Measurements from ENCODE around the gene SOX8. TPM values are rescaled to one million over a fixed set of nuclear protein-coding genes. Genes with fewer than 3 reads are reported as not detected.

Gene SOX8
- total RNA-seq, 1 experiment from 2014 or later = 0.47 TPM

GRCh38 chr16:969508-970385, 11.8 kb upstream of the SOX8 start:
- H4K20me1 ChIP-seq (ENCODE audit: low read length) = no peaks in the 10 kb centered on the region
- ATAC-seq (0 out of 2 replicates have a peak, but pooled peaks have one; percentile 6), DNase-seq (peak; percentile 6)
- TF ChIP-seq CTCF (conservative IDR thresholded peaks at IDR 0.05; ENCODE audit: low read depth, low read length) (no peak), EZH2phosphoT487 (IDR thresholded peaks at IDR 0.05; ENCODE audit: borderline replicate concordance, low read length) (no peak), EZH2 (IDR thresholded peaks at IDR 0.05; ENCODE audit: low read length, unreplicated experiment) (no peak)
- ChIA-PET CTCF (no interaction called here), POLR2A (ENCODE audit: unreplicated experiment) (no interaction called here)
- H3K4me3 ChIP-seq (ENCODE audit: low read length) = peak overlapping the region; percentile 94
- H2AFZ ChIP-seq (ENCODE audit: low read length) = no peak overlapping the region
- H3K36me3 ChIP-seq (ENCODE audit: low read depth, low read length) = no peaks in the 10 kb centered on the region; the same call in none of the 2 replicates
- H3K9me3 ChIP-seq (ENCODE audit: low read length) = no peaks in the 10 kb centered on the region
- H3K27me3 ChIP-seq (ENCODE audit: low read length) = no peaks in the 10 kb centered on the region
- TSS peak; percentile 37 for BruUV-seq (replicated peaks)
- peaks cover 27% of the 10 kb centered on the region for H3K79me2 ChIP-seq (ENCODE audit: low read length)
- peaks cover 12% of the 10 kb centered on the region for H3K4me1 ChIP-seq (ENCODE audit: insufficient read depth, low read length)
- peak overlapping the region; percentile 91 for H3K4me2 ChIP-seq (ENCODE audit: low read length)
- no peaks in the 10 kb centered on the region for H3F3A ChIP-seq (ENCODE audit: low read length, unreplicated experiment)
- peak overlapping the region; percentile 96 for H3K9ac ChIP-seq (ENCODE audit: low read length)
- intact Hi-C loops (cut with micrococcal nuclease) = no loop called here
- peak overlapping the region; percentile 43; the same call in 1 of the 2 replicates for H3K27ac ChIP-seq (ENCODE audit: low read length)
- no peaks in the 10 kb centered on the region for H3K9me2 ChIP-seq (replicated peaks; ENCODE audit: low read length)

GRCh38 chr16:970386-970765, 11.2 kb upstream of the SOX8 start:
- Histone ChIP-seq H3K36me3 (ENCODE audit: low read depth, low read length) (no peaks in the 10 kb centered on the region; the same call in none of the 2 replicates), H3K27me3 (ENCODE audit: low read length) (no peaks in the 10 kb centered on the region), H3K9ac (ENCODE audit: low read length) (peak overlapping the region; percentile 96), H2AFZ (ENCODE audit: low read length) (peak overlapping the region; percentile 86), H3K27ac (ENCODE audit: low read length) (peak overlapping the region; percentile 43; the same call in 1 of the 2 replicates), H3K9me2 (replicated peaks; ENCODE audit: low read length) (no peaks in the 10 kb centered on the region), H3K4me3 (ENCODE audit: low read length) (peak overlapping the region; percentile 94), H3K79me2 (ENCODE audit: low read length) (peaks cover 27% of the 10 kb centered on the region), H3F3A (ENCODE audit: low read length, unreplicated experiment) (no peaks in the 10 kb centered on the region), H3K9me3 (ENCODE audit: low read length) (no peaks in the 10 kb centered on the region), H3K4me2 (ENCODE audit: low read length) (peak overlapping the region; percentile 91), H4K20me1 (ENCODE audit: low read length) (no peaks in the 10 kb centered on the region), H3K4me1 (ENCODE audit: insufficient read depth, low read length) (peaks cover 6% of the 10 kb centered on the region)
- TF ChIP-seq CTCF (conservative IDR thresholded peaks at IDR 0.05; ENCODE audit: low read depth, low read length) = no peak
- no peak for TF ChIP-seq EZH2phosphoT487 (IDR thresholded peaks at IDR 0.05; ENCODE audit: borderline replicate concordance, low read length)
- TF ChIP-seq EZH2 (IDR thresholded peaks at IDR 0.05; ENCODE audit: low read length, unreplicated experiment) = no peak
- no TSS peak for BruUV-seq (replicated peaks)
- DNase-seq = no peak
- ATAC-seq = peak; percentile 39
- ChIA-PET POLR2A (ENCODE audit: unreplicated experiment) (no interaction called here), CTCF (no interaction called here)
- intact Hi-C loops (cut with micrococcal nuclease) = no loop called here

Data from PC-3 (cell line).